HTERT RPE-1 (cell line): ENCODE data around the gene EIF4G3.

Experiments
- in situ Hi-C: fragments of 300-500 bp; cut with MboI; formaldehyde crosslinking; loops from 4 replicates; pipeline ENCODE4 v1.14.3; 2020; ENCODE audit warnings: low sequenced_read_pairs

The EIF4G3 gene

GRCh38 chr1:20999525-21000244 is 177.0 kb downstream of the EIF4G3 start:
- in situ Hi-C loops: no loop called here

- in situ Hi-C loops: no loop called here
These were observed 177.9 kb downstream of the EIF4G3 start for GRCh38 chr1:20998826-20999225.

- in situ Hi-C loops: no loop called here
These were observed 179.0 kb downstream of the EIF4G3 start for GRCh38 chr1:20997602-20998224.

- in situ Hi-C loops: no loop called here
These were observed 180.1 kb downstream of the EIF4G3 start for GRCh38 chr1:20996554-20996953.

GRCh38 chr1:20993716-20994575 is 182.8 kb downstream of the EIF4G3 start:
- in situ Hi-C loops: no loop called here

GRCh38 chr1:20992322-20993056 is 184.2 kb downstream of the EIF4G3 start:
- in situ Hi-C loops: no loop called here

- in situ Hi-C loops: no loop called here
These were observed 187.8 kb downstream of the EIF4G3 start for GRCh38 chr1:20988943-20989342.

GRCh38 chr1:20987831-20988825 is 188.6 kb downstream of the EIF4G3 start:
- in situ Hi-C loops: no loop called here

- in situ Hi-C loops: no loop called here
These were observed 193.3 kb downstream of the EIF4G3 start for GRCh38 chr1:20983297-20983889.

- in situ Hi-C loops: no loop called here
These were observed 194.4 kb downstream of the EIF4G3 start for GRCh38 chr1:20982316-20982715.

- in situ Hi-C loops: no loop called here
These were observed 194.8 kb downstream of the EIF4G3 start for GRCh38 chr1:20981915-20982314.

GRCh38 chr1:20980051-20980450 is 196.6 kb downstream of the EIF4G3 start:
- in situ Hi-C loops: no loop called here

GRCh38 chr1:20978413-20978812 is 198.3 kb downstream of the EIF4G3 start:
- in situ Hi-C loops: no loop called here

- in situ Hi-C loops: no loop called here
These were observed 201.0 kb downstream of the EIF4G3 start for GRCh38 chr1:20975668-20976067.

GRCh38 chr1:20974951-20975350 is 201.7 kb downstream of the EIF4G3 start:
- in situ Hi-C loops: no loop called here

GRCh38 chr1:20974069-20974468 is 202.6 kb downstream of the EIF4G3 start:
- in situ Hi-C loops: no loop called here

GRCh38 chr1:20972855-20973254 is 203.8 kb downstream of the EIF4G3 start:
- in situ Hi-C loops: no loop called here

- in situ Hi-C loops: no loop called here
These were observed 211.9 kb downstream of the EIF4G3 start for GRCh38 chr1:20964540-20965484.
